Calu3 (cell line): ENCODE data around the gene ADRA1B. TPM values are rescaled to one million over a fixed set of nuclear protein-coding genes. Genes with fewer than 3 reads are reported as not detected.
A peak's percentile ranks its signal among the peaks of the same experiment; 100 is the strongest.

Source experiments
- BruUV-seq: library from RNA; stranded (reverse); fragments of 400-500 nt; replicated peaks from 2 replicates; lab custom pipeline; 2021; lab: Mats Ljungman, UMichigan
- CTCF ChIA-PET: fragments of 300-600 bp; sonication (Branson Sonifier 250); formaldehyde crosslinking; loops from one replicate; lab custom pipeline; 2022; ENCODE audit warnings: antibody characterized with exemption; lab: Charles Lee
- DNase-seq: peaks from one replicate; pipeline ENCODE4 v3.0.0; 2022
- H3K27ac Mint-ChIP-seq: one replicate; pipeline ENCODE4 v1.8.0; 2022; ENCODE audit warnings: mixed read lengths; ENCODE audit not compliant: unreplicated experiment
- H3K27me3 Mint-ChIP-seq: one replicate; pipeline ENCODE4 v1.8.0; 2022; ENCODE audit warnings: mixed read lengths; ENCODE audit not compliant: unreplicated experiment
- H3K36me3 Mint-ChIP-seq: one replicate; pipeline ENCODE4 v1.8.0; 2022; ENCODE audit warnings: mild to moderate bottlenecking, moderate library complexity, mixed read lengths; ENCODE audit not compliant: insufficient read depth, unreplicated experiment
- H3K4me1 Mint-ChIP-seq: one replicate; pipeline ENCODE4 v1.8.0; 2022; ENCODE audit warnings: mild to moderate bottlenecking, low read depth, mixed read lengths; ENCODE audit not compliant: unreplicated experiment
- H3K4me3 Mint-ChIP-seq: one replicate; pipeline ENCODE4 v1.8.0; 2022; ENCODE audit warnings: mild to moderate bottlenecking, low read depth, moderate library complexity, mixed read lengths; ENCODE audit not compliant: unreplicated experiment
- H3K9me3 Mint-ChIP-seq: one replicate; pipeline ENCODE4 v1.8.0; 2022; ENCODE audit warnings: low read depth, mixed read lengths; ENCODE audit not compliant: unreplicated experiment
- CTCF ChIP-seq: fragments of 200-600 bp; IDR thresholded peaks from one replicate; pipeline ENCODE4 v1.8.0; 2022; ENCODE audit warnings: antibody characterized with exemption; ENCODE audit not compliant: unreplicated experiment
- intact Hi-C: fragments of 100-400 bp; cut with micrococcal nuclease; formaldehyde crosslinking; loops from one replicate; pipeline ENCODE4 v1.10.0; 2022; ENCODE audit not compliant: unreplicated experiment
- total RNA-seq: library from RNA; stranded (reverse); gene quantifications from 2 replicates; pipeline ENCODE4 v1.2.3, GENCODE V29; 2022

Gene ADRA1B
- total RNA-seq, 1 experiment from 2014 or later = 10.9 TPM

- no peak for TF ChIP-seq CTCF
- Mint-ChIP-seq H3K9me3 (no peaks in the 10 kb centered on the region), H3K27me3 (no peaks in the 10 kb centered on the region), H3K36me3 (peaks cover 34% of the 10 kb centered on the region), H3K4me1 (peaks cover 80% of the 10 kb centered on the region), H3K4me3 (peak overlapping the region; percentile 3), H3K27ac (peak overlapping the region; percentile 85)
- peak; percentile 87 for DNase-seq
- intact Hi-C loops = loop anchor here (2.0 kb wide), 1 partner anchor 73 kb away; no protein-coding TSS in a partner anchor
- CTCF ChIA-PET = interaction anchor here (0.6 to 1.2 kb wide), 5 partner anchors 12 to 460 kb away, joined by 3 to 5 read pairs (median 4); no protein-coding TSS in a partner anchor
- BruUV-seq = no TSS peak
Measured at GRCh38 chr5:159905496-159905895, 10.8 kb upstream of the ADRA1B start.

- H3K4me3 Mint-ChIP-seq = no peak overlapping the region
- CTCF ChIA-PET = interaction anchor here (0.6 to 1.6 kb wide), 5 partner anchors 9 to 99 kb away, joined by 3 to 6 read pairs (median 3); no protein-coding TSS in a partner anchor
- H3K27me3 Mint-ChIP-seq = no peaks in the 10 kb centered on the region
- H3K27ac Mint-ChIP-seq = peak overlapping the region; percentile 85
- peaks cover 37% of the 10 kb centered on the region for H3K36me3 Mint-ChIP-seq
- H3K9me3 Mint-ChIP-seq = no peaks in the 10 kb centered on the region
- peaks cover 90% of the 10 kb centered on the region for H3K4me1 Mint-ChIP-seq
- no TSS peak for BruUV-seq
- intact Hi-C loops = loop anchor here (2.0 kb wide), 1 partner anchor 80 kb away; no protein-coding TSS in a partner anchor
- no peak for TF ChIP-seq CTCF
- DNase-seq = no peak
Measured at GRCh38 chr5:159906463-159906862, 9.8 kb upstream of the ADRA1B start.

- intact Hi-C loops = loop anchor here (2.0 kb wide), 1 partner anchor 80 kb away; no protein-coding TSS in a partner anchor
- no peak overlapping the region for H3K4me3 Mint-ChIP-seq
- peak overlapping the region; percentile 84 for H3K27ac Mint-ChIP-seq
- peak; percentile 76 for DNase-seq
- peaks cover 41% of the 10 kb centered on the region for H3K36me3 Mint-ChIP-seq
- BruUV-seq = no TSS peak
- no peak for TF ChIP-seq CTCF
- peaks cover 90% of the 10 kb centered on the region for H3K4me1 Mint-ChIP-seq
- no peaks in the 10 kb centered on the region for H3K27me3 Mint-ChIP-seq
- CTCF ChIA-PET = interaction anchor here (1.1 to 1.6 kb wide), 3 partner anchors 9 to 80 kb away, joined by 3 to 6 read pairs (median 3); no protein-coding TSS in a partner anchor
- H3K9me3 Mint-ChIP-seq = no peaks in the 10 kb centered on the region
Measured at GRCh38 chr5:159906943-159907342, 9.3 kb upstream of the ADRA1B start.

- intact Hi-C loops = loop anchor here (2.0 kb wide), 1 partner anchor 81 kb away; no protein-coding TSS in a partner anchor
- H3K27ac Mint-ChIP-seq = peak overlapping the region; percentile 84
Measured at GRCh38 chr5:159907689-159908590, 8.3 kb upstream of the ADRA1B start.

More at GRCh38 chr5:159907689-159908590, 8.3 kb upstream of the ADRA1B start:
- H3K4me3 Mint-ChIP-seq = no peak overlapping the region
- H3K4me1 Mint-ChIP-seq = peaks cover 90% of the 10 kb centered on the region
- DNase-seq = no peak
- no peak for TF ChIP-seq CTCF
- H3K9me3 Mint-ChIP-seq = no peaks in the 10 kb centered on the region
- peaks cover 36% of the 10 kb centered on the region for H3K36me3 Mint-ChIP-seq
- CTCF ChIA-PET = interaction anchor here (0.8 to 1.6 kb wide), 4 partner anchors 8 to 79 kb away, joined by 3 to 6 read pairs (median 4); no protein-coding TSS in a partner anchor
- H3K27me3 Mint-ChIP-seq = no peaks in the 10 kb centered on the region
- no TSS peak for BruUV-seq
